Measurements from ENCODE around the gene SOX3.

DNA sequence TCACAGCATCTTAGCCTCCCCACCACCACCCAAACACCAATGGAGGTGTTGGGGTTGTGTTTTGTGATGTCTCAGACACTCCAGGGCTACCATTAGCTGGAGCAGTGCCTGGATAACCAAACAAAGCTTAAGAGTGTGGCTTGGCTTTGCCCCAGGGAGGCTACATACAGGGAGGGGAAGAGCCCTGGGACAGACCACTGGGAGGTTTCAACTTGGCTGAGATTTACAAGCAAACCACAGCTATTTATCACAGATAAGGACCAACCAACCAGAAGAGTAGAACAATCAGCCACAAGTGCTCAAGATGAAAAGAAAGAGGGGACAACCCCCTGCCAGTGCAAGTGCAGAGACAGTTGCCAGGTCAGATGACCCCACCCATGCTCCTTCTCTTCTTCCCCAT lies 24.1 kb downstream of the SOX3 start:
- TF ChIP-seq, protein P1, sequence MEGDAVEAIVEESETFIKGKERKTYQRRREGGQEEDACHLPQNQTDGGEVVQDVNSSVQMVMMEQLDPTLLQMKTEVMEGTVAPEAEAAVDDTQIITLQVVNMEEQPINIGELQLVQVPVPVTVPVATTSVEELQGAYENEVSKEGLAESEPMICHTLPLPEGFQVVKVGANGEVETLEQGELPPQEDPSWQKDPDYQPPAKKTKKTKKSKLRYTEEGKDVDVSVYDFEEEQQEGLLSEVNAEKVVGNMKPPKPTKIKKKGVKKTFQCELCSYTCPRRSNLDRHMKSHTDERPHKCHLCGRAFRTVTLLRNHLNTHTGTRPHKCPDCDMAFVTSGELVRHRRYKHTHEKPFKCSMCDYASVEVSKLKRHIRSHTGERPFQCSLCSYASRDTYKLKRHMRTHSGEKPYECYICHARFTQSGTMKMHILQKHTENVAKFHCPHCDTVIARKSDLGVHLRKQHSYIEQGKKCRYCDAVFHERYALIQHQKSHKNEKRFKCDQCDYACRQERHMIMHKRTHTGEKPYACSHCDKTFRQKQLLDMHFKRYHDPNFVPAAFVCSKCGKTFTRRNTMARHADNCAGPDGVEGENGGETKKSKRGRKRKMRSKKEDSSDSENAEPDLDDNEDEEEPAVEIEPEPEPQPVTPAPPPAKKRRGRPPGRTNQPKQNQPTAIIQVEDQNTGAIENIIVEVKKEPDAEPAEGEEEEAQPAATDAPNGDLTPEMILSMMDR (IDR thresholded peaks at IDR 0.05 in 8 of 11, conservative IDR thresholded peaks at IDR 0.05 in 3 of 11): no peak
- TF ChIP-seq POLR2A (IDR thresholded peaks at IDR 0.05) (no peak), POLR2AphosphoS5 (IDR thresholded peaks at IDR 0.05) (no peak)
